Right atrium auricular region (tissue), 2 donors: ENCODE data around the gene LRRC38. TPM values are rescaled to one million over a fixed set of nuclear protein-coding genes. Genes with fewer than 3 reads are reported as not detected.
"Not testable (repeated sequence)": the region's sequence is repeated elsewhere in the genome, so short reads cannot be mapped to it uniquely, and the experiment has no call there.

ENCODE experiments used
- DNase-seq: peaks from one replicate; pipeline ENCODE4 v3.0.0-alpha.2; 2019; ENCODE audit warnings: low spot score
- H3K27ac ChIP-seq, 2 donors: fragments of 200-600 bp; sonication (generic); 1 replicate in 1 of 2; 2 replicates in 1 of 2; pipeline ENCODE4 v1.5.1; 2016 to 2019
- H3K27me3 ChIP-seq, 2 donors: fragments of 200-600 bp; sonication (generic); one replicate each; pipeline versions ENCODE4 v1.5.1 to v1.6.0; 2017 to 2019
- H3K36me3 ChIP-seq: fragments of 200-600 bp; sonication (generic); one replicate; pipeline ENCODE4 v1.5.1; 2016
- H3K4me1 ChIP-seq, 2 donors: fragments of 200-600 bp; sonication (generic); one replicate each; pipeline versions ENCODE4 v1.5.1 to v1.6.0; 2017 to 2019
- H3K4me3 ChIP-seq, 2 donors: fragments of 200-600 bp; sonication (generic); 1 replicate in 1 of 2; 2 replicates in 1 of 2; pipeline ENCODE4 v1.5.1; 2017 to 2019; ENCODE audit warnings: mild to moderate bottlenecking in 1 of 2, moderate library complexity in 1 of 2
- H3K9me3 ChIP-seq, 2 donors: fragments of 200-600 bp; sonication (generic); one replicate each; pipeline ENCODE4 v1.5.1; 2019
- total RNA-seq, 2 donors: library from RNA; depleted of rRNA; stranded (reverse); fragments of >200 nt; gene quantifications; one replicate each; pipeline ENCODE4 v1.1.0, GENCODE V29; 2016
- TF ChIP-seq, protein P1 (sequence below), 2 donors: fragments of 200-600 bp; sonication (generic); IDR thresholded peaks; one replicate each; pipeline ENCODE4 v1.5.1; 2019; ENCODE audit warnings: antibody characterized with exemption in 2 of 2

The LRRC38 gene
- total RNA-seq, 2 donors from 2014 or later = 0.98 TPM; not detected in 1

DNA sequence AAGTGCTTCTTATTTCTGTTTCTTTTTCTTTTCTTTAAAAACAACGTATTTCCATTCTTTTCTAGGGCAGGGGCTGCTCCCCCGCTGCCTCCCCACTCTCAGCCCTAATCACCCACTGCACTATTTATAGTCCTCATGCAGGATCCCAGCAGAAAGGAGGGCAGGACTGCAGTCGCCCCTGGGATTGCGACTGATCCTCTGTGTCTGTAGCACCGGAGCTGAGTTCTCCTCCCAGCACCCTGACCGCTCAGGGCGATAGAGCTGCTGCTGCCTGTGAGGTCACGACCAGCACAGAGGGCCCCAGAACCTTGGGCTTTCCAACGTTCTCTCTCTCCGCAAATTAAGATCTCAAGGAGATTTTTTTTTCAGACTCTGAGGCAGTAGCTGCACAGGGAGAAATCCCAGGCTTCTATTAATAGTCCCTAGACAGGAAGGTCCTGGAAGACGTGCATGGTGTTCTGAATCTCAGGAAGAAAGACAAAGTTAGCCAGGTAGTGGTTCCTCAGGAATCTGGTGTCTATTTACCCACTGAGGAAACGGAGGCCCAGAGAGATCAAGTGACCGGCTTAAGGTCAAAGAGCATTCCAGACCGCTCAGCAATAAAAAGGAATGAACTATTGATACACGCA, 56.8 kb downstream of the LRRC38 start:
- Histone ChIP-seq H3K4me1 (peaks cover 0 to 9% of the 10 kb centered on the region in 2 donors), H3K36me3 (no peaks in the 10 kb centered on the region), H3K9me3 (no peaks in the 10 kb centered on the region), H3K27me3 (no peaks in the 10 kb centered on the region), H3K27ac (no peak overlapping the region), H3K4me3 (no peak overlapping the region)
- TF ChIP-seq, protein P1, sequence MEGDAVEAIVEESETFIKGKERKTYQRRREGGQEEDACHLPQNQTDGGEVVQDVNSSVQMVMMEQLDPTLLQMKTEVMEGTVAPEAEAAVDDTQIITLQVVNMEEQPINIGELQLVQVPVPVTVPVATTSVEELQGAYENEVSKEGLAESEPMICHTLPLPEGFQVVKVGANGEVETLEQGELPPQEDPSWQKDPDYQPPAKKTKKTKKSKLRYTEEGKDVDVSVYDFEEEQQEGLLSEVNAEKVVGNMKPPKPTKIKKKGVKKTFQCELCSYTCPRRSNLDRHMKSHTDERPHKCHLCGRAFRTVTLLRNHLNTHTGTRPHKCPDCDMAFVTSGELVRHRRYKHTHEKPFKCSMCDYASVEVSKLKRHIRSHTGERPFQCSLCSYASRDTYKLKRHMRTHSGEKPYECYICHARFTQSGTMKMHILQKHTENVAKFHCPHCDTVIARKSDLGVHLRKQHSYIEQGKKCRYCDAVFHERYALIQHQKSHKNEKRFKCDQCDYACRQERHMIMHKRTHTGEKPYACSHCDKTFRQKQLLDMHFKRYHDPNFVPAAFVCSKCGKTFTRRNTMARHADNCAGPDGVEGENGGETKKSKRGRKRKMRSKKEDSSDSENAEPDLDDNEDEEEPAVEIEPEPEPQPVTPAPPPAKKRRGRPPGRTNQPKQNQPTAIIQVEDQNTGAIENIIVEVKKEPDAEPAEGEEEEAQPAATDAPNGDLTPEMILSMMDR (IDR thresholded peaks at IDR 0.05) = no peak
- no peak for DNase-seq

DNA sequence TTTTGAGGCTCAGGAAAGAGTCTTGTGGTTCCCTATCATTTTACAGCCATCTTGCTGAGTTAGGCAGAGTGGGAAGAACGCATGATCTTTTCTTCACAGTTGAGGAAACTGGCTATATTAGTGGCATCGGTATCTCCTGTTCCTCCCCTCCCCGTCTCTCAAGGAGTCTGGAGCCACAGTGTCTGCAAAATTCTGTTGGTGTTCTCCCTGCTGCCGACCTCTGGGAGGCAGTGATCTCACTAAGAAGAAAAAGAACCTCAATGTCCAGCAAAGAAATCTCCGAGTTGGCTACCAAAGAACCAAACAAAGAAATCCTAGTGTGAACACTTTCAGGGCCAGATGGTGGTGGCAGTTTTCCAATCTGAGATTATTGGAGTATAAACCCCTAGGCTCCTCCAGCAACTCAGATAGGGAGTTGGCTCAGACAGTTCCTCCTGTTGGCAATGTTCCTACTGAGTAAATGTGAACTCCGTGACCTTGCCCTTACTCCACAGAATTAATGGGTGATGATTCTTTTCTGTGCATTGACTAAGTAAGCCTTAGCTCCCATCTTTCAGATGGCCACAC, 62.3 kb downstream of the LRRC38 start:
- Histone ChIP-seq H3K4me3 (no peak overlapping the region), H3K36me3 (no peaks in the 10 kb centered on the region), H3K27me3 (no peaks in the 10 kb centered on the region), H3K9me3 (no peaks in the 10 kb centered on the region), H3K27ac (no peak overlapping the region), H3K4me1 (peaks cover 0 to 1% of the 10 kb centered on the region in 2 donors)
- TF ChIP-seq, protein P1 (IDR thresholded peaks at IDR 0.05) = no peak
- no peak for DNase-seq

DNA sequence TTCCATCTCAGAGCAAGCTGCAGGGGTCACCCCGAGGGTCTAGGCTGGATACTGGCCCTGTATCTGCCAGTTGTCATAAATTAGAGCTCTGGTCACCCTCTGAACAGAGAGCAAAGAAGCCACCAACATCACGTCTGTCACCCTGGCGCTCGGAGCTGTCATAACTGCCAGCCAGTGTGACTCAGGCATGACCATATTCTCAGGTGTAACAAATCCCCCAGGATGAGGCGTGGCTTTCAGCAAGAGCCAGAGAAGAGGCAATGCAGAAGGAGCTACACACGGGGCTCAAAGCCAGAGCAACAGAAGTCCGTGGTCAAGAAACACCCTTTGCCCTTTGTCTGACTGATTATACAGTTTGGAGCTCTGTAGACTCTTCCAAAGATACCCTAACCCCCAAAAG, 63.6 kb downstream of the LRRC38 start:
- DNase-seq = no peak
- Histone ChIP-seq H3K4me3 (no peak overlapping the region), H3K4me1 (no peaks in the 10 kb centered on the region), H3K36me3 (no peaks in the 10 kb centered on the region), H3K27me3 (no peaks in the 10 kb centered on the region), H3K9me3 (no peaks in the 10 kb centered on the region), H3K27ac (no peak overlapping the region)
- TF ChIP-seq, protein P1 (IDR thresholded peaks at IDR 0.05) = no peak

DNA sequence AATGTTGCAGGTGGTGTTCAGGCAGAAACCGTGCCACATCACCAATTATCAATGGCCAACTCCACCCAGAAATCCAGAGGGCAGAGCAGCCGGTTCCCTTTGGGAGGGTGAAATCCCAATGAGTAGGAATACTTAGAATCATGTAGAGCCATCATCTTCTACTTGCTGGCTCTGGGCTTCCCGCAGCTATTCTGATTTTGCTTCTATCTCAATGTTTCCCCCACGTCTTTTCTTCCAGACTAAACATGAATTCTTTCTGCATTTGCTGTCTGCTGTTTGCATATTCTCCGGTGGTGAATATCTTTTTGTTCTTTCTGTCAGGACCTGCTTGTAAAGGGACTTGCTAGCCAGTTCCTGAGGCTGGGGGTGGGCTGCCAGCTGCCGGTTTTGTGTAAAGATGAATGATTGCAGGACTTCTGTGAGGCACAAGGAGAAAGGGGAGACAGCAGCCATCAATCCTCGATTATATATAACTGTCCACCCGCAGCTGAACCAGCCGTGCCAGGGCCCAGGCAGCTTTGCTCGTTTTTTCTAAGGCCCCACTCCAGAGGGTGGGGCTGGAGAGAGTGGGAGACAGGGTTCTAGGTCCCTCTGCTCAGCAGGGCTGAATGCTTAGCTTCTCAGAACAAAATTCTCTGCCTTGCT, 70.3 kb downstream of the LRRC38 start:
- Histone ChIP-seq H3K9me3 (no peaks in the 10 kb centered on the region), H3K36me3 (no peaks in the 10 kb centered on the region), H3K27ac (no peak overlapping the region), H3K27me3 (no peaks in the 10 kb centered on the region), H3K4me3 (no peak overlapping the region), H3K4me1 (no peaks in the 10 kb centered on the region)
- DNase-seq = no peak
- TF ChIP-seq, protein P1 (IDR thresholded peaks at IDR 0.05) = no peak

DNA sequence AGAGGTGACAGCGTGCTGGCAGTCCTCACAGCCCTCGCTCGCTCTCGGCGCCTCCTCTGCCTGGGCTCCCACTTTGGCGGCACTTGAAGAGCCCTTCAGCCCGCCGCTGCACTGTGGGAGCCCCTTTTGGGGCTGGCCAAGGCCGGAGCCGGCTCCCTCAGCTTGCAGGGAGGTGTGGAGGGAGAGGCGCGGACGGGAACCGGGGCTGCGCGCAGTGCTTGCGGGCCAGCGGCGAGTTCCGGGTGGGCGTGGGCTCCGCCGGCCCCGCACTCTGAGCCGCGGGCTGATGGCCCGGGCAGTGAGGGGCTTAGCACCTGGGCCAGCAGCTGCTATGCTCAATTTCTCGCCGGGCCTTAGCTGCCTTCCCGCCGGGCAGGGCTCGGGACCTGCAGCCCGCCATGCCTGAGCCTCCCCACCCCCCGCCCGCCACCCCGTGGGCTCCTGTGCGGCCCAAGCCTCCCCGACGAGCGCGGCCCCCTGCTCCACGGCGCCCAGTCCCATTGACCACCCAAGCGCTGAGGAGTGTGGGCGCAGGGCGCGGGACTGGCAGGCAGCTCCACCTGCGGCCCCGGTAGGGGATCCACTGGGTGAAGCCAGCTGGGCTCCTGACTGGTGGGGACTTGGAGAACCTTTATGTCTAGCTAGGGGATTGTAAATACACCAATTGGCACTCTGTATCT, 74.6 kb downstream of the LRRC38 start:
- H3K4me3 ChIP-seq, H3K4me1 ChIP-seq, H3K36me3 ChIP-seq, H3K27me3 ChIP-seq, DNase-seq, H3K27ac ChIP-seq, H3K9me3 ChIP-seq: not testable (repeated sequence)

DNA sequence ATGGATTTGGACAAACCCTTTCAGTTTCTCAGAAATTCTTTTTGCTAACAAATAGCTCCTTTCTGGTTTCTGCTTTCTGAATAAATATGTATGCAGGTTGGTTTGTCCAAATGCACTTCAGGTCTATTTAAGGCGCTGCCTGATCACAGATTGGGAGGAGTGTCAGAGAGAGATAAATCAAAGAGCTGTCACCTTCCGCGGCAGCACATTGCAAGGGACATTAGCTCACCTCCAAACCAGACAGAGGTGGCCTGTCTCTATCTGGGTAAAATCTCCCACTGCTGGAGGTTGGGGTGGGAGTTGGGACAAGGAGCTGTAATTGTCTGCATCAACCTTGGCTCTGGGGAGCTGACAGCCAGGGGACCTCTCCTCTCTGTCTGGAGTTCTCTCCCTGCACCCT, 78.3 kb downstream of the LRRC38 start:
- Histone ChIP-seq H3K27me3 (no peaks in the 10 kb centered on the region), H3K9me3 (no peaks in the 10 kb centered on the region), H3K4me1 (no peaks in the 10 kb centered on the region), H3K4me3 (no peak overlapping the region), H3K36me3 (no peaks in the 10 kb centered on the region), H3K27ac (no peak overlapping the region)
- DNase-seq = no peak
- TF ChIP-seq, protein P1 (IDR thresholded peaks at IDR 0.05) = no peak

DNA sequence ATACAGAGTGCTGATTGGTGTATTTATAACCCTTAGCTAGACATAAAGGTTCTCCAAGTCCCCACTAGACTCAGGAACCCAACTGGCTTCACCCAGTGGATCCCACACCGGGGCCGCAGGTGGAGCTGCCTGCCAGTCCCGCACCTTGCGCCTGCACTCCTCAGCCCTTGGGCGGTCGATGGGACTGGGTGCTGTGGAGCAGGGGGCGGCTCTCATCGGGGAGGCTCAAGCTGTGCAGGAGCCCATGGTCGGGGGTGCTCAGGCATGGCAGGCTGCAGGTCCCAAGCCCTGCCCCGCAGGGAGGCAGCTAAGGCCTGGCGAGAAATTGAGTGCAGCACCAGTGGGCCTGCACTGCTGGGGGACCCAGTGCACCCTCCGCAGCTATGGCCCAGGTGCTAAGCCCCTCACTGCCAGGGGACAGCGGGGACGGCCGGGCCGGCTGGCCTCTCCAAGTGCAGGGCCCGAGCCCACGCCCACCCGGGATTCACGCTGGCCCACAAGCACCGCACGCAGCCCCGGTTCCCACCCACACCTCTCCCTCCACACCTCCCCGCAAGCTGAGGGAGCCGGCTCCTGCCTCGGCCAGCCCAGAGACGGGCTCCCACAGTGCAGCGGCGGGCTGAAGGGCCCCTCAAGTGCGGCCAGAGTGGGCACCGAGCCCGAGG, 80.0 kb downstream of the LRRC38 start:
- H3K27me3 ChIP-seq, DNase-seq, H3K27ac ChIP-seq, H3K9me3 ChIP-seq, H3K36me3 ChIP-seq, H3K4me3 ChIP-seq, H3K4me1 ChIP-seq: not testable (repeated sequence)
